ENCODE data around the gene SPP1. TPM values are rescaled to one million over a fixed set of nuclear protein-coding genes. Genes with fewer than 3 reads are reported as not detected.

Gene SPP1
- total RNA-seq, 2 donors from 2014 or later = 0.19 TPM; not detected in 1

DNA sequence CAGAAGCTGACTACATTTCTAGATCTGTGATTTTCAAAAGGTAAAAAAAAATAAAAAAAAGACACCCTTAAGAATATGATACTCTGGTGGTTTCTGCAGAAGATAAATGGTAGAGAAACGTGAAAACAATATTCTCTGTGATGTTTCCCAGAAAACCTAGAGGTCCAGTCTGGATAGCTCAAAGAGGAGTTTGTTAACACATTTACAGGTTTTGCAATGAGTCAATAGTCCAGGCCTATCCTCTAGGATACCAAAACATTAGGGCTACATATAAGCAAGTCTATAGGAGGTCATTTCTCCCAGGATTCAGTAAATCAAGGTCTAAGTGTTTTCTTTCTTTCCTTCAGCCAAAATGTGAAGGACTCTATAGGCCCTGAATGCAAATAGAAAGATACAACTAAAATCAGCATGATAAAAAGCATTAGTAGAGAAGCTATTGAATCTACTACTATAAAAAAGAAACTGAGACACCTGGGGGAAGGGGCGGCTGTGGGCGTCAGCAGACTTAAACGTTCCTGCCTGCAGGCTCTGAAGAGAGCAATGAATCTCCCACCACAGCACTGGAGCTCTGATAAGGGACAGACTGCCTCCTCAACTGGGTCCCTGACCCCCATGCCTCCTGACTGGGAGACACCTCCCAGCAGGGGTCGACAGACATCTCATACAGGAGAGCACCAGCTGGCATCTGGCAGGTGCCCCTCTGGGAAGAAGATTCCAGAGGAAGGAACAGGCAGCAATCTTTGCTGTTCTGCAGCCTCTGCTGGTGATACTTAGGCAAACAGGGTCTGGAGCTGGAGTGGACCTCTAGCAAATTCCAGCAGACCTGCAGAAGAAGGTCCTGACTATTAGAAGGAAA is 33.7 kb upstream of the SPP1 start:
- no peak for DNase-seq
- no peaks in the 10 kb centered on the region for H3K36me3 Mint-ChIP-seq (ENCODE audit: insufficient read depth in 2 of 2)

DNA sequence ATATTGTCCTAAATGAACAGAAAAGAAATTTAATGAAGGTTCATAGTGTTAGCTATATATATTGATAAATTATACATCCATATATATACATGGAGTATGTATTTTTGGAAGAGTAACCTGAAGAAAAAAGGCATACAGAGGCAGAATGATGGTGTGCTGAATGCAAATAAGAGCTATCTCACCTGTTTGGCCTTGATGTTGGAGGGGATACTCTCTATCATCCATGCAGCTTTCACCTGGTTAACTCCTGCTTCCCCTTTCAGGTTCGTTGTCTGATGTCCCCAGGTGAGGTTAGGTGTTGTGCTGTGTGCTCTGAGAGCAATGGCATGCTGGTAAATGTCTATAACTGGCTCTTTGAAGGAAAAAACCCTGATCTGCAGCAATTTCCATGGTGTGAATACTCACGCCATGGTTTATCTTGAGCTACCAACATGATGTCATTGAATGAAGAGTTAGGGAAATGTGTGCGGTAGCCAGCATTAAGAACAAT is 31.8 kb upstream of the SPP1 start:
- Mint-ChIP-seq H3K4me1 (ENCODE audit: low read depth) (no peaks in the 10 kb centered on the region), H3K9me3 (no peaks in the 10 kb centered on the region), H3K4me3 (no peak overlapping the region), H3K36me3 (ENCODE audit: insufficient read depth in 2 of 2) (no peaks in the 10 kb centered on the region), H3K27me3 (ENCODE audit: low read depth) (no peaks in the 10 kb centered on the region), H3K27ac (no peak overlapping the region)
- ATAC-seq (replicated peaks in 1 of 2) = no peak
- DNase-seq = no peak

More for the DNA sequence above, 33.7 kb upstream of the SPP1 start:
- Mint-ChIP-seq H3K27ac (no peak overlapping the region), H3K4me3 (no peak overlapping the region), H3K27me3 (ENCODE audit: low read depth) (peaks cover 8% of the 10 kb centered on the region), H3K9me3 (no peaks in the 10 kb centered on the region), H3K4me1 (ENCODE audit: low read depth) (no peaks in the 10 kb centered on the region)
- no peak for ATAC-seq (replicated peaks in 1 of 2)

DNA sequence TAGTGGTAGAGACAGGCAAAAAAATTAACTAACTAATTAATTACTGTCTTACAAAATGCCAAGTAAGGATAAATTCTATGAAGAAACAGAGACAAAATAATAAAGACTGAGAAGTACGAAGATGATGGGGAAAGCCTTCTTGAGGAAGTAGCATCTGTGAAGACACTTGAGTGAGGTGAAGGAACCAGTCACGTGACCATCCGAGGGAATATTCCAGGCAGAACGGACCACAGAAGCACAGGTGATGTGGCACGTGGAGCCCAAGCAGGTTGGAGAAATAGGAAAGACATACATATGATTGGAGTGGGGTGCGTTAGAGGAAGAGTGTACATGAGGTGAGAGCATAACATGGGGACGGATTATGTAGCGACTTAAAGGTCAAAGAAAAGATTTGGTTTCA is 30.5 kb upstream of the SPP1 start:
- DNase-seq = no peak
- H3K36me3 Mint-ChIP-seq (ENCODE audit: insufficient read depth in 2 of 2) = no peaks in the 10 kb centered on the region
- no peak overlapping the region for H3K4me3 Mint-ChIP-seq

DNA sequence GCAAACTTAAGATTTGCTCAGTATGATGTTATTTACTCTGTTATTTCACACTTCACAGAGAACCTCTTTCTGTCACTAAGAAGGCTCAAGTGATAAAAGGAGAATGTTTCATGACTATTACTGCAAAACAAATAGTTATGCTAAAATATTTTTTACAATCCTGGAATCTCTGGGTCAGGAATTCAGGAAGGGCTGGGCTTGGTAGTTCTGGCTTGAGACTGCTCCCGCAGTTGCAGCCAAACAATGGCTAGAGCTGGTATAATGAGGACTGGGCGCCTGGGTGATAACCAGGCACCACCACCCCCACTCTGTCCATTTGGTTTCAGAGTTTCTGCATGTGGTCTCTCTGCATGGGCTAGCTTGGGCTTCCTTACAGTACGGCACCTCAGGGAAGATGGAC is 28.7 kb upstream of the SPP1 start:
- no peaks in the 10 kb centered on the region for H3K9me3 Mint-ChIP-seq
- no peaks in the 10 kb centered on the region for H3K4me1 Mint-ChIP-seq (ENCODE audit: low read depth)
- H3K4me3 Mint-ChIP-seq = no peak overlapping the region
- ATAC-seq (replicated peaks in 1 of 2) = no peak
- H3K36me3 Mint-ChIP-seq (ENCODE audit: insufficient read depth in 2 of 2) = no peaks in the 10 kb centered on the region
- DNase-seq = no peak
- peaks cover 9% of the 10 kb centered on the region for H3K27me3 Mint-ChIP-seq (ENCODE audit: low read depth)
- no peak overlapping the region for H3K27ac Mint-ChIP-seq

More for the DNA sequence above, 30.5 kb upstream of the SPP1 start:
- Mint-ChIP-seq H3K27me3 (ENCODE audit: low read depth) (peaks cover 3% of the 10 kb centered on the region), H3K27ac (no peak overlapping the region), H3K9me3 (no peaks in the 10 kb centered on the region), H3K4me1 (ENCODE audit: low read depth) (no peaks in the 10 kb centered on the region)
- ATAC-seq (replicated peaks in 1 of 2) = no peak

DNA sequence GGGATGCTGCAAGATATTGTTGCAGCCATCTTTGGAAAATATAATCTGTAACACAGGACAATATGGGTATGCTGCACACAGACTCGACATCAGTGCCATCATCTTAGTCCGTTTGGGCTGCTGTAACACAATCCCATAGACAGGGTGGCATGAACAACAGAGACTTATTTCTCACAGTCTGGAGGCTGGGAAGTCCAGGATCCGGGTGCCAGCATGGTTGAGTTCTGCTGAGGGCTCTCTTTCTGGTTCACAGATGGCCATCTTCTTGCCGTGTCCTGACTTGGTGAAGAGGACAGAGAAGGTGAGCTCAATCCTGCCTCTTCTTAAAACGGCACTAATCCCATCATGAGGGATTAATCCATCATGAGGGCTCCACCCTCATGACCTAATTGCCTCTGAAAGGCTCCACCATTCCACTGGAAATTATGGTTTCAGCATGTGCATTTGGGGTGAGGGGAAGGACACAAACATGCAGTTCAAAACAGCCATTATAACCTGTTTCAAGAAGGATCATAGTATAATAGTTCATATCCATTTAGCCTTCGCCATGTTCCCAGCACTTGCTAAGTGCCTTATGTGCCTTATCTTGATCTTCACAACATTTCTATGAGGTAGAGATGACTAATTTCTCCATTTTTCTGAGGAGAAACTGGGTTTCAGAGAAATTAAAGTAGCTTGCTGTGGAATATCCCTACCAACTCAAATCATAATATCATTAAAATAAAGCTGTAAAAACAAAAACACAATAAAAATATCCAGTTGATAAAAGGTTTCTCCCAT is 27.9 kb upstream of the SPP1 start:
- H3K4me3 Mint-ChIP-seq = no peak overlapping the region
- H3K27ac Mint-ChIP-seq = no peak overlapping the region
- H3K4me1 Mint-ChIP-seq (ENCODE audit: low read depth) = no peaks in the 10 kb centered on the region
- no peaks in the 10 kb centered on the region for H3K36me3 Mint-ChIP-seq (ENCODE audit: insufficient read depth in 2 of 2)
- no peak for DNase-seq
- ATAC-seq (replicated peaks in 1 of 2) = no peak
- no peaks in the 10 kb centered on the region for H3K9me3 Mint-ChIP-seq
- H3K27me3 Mint-ChIP-seq (ENCODE audit: low read depth) = peaks cover 9% of the 10 kb centered on the region

DNA sequence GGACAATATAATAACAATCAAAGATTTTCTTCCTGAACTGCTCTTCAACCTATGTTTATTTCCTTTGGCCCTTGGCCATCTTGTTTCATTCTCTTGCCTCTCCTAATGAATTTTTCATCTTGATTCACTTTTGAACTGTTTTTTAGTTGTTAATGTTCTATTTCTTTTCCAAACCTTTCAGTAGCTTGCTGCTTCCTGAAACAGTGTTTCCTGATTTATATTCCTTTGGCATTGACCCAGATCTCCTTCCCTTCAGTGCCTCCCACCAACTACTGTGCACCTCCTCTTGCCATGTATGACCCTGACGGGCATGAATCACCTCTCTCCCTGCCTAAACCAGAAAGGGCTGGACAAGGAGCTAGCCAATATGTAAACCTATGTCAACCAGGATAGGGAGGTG is 25.6 kb upstream of the SPP1 start:
- Mint-ChIP-seq H3K9me3 (no peaks in the 10 kb centered on the region), H3K27me3 (ENCODE audit: low read depth) (peaks cover 17% of the 10 kb centered on the region), H3K4me3 (no peak overlapping the region), H3K4me1 (ENCODE audit: low read depth) (no peaks in the 10 kb centered on the region), H3K36me3 (ENCODE audit: insufficient read depth in 2 of 2) (no peaks in the 10 kb centered on the region), H3K27ac (no peak overlapping the region)
- DNase-seq = no peak
- no peak for ATAC-seq (replicated peaks in 1 of 2)

DNA sequence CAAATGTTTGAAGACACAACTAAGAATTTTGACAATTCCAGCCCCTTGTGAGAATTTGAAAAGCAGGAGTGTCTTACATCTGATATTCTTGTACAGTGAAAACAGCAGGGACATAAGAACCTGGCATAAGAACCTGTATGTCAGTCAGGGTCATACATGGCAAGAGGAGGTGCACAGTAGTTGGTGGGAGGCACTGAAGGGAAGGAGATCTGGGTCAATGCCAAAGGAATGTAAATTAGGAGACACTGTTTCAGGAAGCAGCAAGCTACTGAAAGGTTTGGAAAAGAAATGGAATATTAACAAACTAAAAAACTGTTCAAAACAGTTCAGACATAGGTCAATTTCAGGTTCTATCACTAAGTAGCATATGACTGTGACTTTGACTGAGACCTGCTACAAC is 25.0 kb upstream of the SPP1 start:
- DNase-seq (no peak), ATAC-seq (replicated peaks in 1 of 2) (no peak)
- H3K27ac Mint-ChIP-seq = no peak overlapping the region
- no peak overlapping the region for H3K4me3 Mint-ChIP-seq
- H3K9me3 Mint-ChIP-seq = no peaks in the 10 kb centered on the region
- H3K36me3 Mint-ChIP-seq (ENCODE audit: insufficient read depth in 2 of 2) = no peaks in the 10 kb centered on the region
- H3K27me3 Mint-ChIP-seq (ENCODE audit: low read depth) = peaks cover 17% of the 10 kb centered on the region
- no peaks in the 10 kb centered on the region for H3K4me1 Mint-ChIP-seq (ENCODE audit: low read depth)

DNA sequence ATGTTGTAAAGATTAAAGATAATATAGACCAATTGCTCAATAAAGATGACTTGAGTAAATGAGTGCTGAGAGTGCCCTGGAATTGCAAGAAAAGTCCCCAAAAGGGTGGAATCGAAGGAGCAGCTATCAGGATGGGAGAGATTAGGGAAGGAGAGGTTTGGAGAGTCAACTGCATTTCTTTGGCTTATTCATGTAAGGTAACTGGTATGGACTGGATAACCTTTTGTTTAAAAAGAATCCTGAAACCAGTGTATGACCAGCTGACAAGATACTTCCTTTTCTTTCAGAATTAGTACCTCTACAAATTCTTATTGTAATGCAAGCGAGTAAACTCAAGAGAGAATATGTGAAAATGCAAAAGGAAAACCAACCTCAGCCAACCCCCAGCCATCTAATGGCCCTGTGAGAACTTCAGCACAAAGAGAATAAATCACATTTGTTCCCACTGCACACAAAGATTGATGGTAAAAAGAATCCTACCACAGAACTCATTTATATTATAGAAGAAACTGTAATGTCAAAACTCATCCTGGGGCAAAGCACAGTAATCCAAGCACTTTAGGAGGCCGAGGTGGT is 24.5 kb upstream of the SPP1 start:
- no peak for ATAC-seq (replicated peaks in 1 of 2)
- no peaks in the 10 kb centered on the region for H3K36me3 Mint-ChIP-seq (ENCODE audit: insufficient read depth in 2 of 2)
- H3K4me3 Mint-ChIP-seq = no peak overlapping the region
- H3K4me1 Mint-ChIP-seq (ENCODE audit: low read depth) = no peaks in the 10 kb centered on the region
- peaks cover 17% of the 10 kb centered on the region for H3K27me3 Mint-ChIP-seq (ENCODE audit: low read depth)
- H3K27ac Mint-ChIP-seq = no peak overlapping the region
- DNase-seq = no peak
- H3K9me3 Mint-ChIP-seq = no peaks in the 10 kb centered on the region

DNA sequence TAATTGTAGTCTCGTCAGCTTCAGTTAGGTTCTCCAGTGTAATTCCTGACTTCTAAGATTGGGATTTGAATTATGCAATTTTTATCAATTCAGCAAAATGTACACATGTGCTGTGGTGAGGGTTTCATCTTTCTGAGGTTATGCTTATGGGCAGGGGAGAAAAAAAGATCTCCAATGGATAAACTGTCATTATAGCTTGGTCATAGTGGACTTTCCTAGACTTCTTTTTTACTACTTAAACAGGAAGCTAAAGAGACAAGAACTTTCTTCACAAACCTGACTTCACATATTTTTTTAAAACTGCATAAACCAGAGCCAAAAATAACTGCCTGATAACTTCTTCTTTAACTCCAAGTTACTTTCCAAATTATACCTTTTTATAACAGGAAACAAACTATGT is 21.7 kb upstream of the SPP1 start:
- no peaks in the 10 kb centered on the region for H3K9me3 Mint-ChIP-seq
- no peaks in the 10 kb centered on the region for H3K4me1 Mint-ChIP-seq (ENCODE audit: low read depth)
- ATAC-seq (replicated peaks in 1 of 2) (no peak), DNase-seq (no peak)
- peaks cover 17% of the 10 kb centered on the region for H3K27me3 Mint-ChIP-seq (ENCODE audit: low read depth)
- H3K4me3 Mint-ChIP-seq = no peak overlapping the region
- H3K36me3 Mint-ChIP-seq (ENCODE audit: insufficient read depth in 2 of 2) = no peaks in the 10 kb centered on the region
- H3K27ac Mint-ChIP-seq = no peak overlapping the region

DNA sequence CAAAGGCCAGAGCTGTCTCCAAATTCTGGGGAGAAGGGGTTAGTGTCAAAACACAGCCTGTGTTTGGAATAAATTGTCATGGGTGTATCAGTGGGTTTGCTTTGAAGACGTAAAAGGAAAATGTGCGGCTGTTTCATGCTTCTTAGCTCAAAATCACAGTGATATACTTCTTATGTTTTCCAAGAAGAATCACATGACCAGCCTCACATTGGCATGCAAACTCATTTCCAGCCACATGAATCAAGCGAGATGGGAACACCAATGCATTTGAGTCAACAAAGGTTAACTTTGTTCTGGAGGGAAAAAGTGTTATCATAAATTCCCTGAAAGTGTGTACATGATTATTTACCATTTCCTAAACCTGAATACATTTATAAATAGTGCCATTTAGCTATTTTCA is 19.0 kb upstream of the SPP1 start:
- DNase-seq (no peak), ATAC-seq (replicated peaks in 1 of 2) (no peak)
- no peak overlapping the region for H3K27ac Mint-ChIP-seq
- peaks cover 9% of the 10 kb centered on the region for H3K27me3 Mint-ChIP-seq (ENCODE audit: low read depth)
- no peak overlapping the region for H3K4me3 Mint-ChIP-seq
- no peaks in the 10 kb centered on the region for H3K36me3 Mint-ChIP-seq (ENCODE audit: insufficient read depth in 2 of 2)
- H3K9me3 Mint-ChIP-seq = no peaks in the 10 kb centered on the region
- no peaks in the 10 kb centered on the region for H3K4me1 Mint-ChIP-seq (ENCODE audit: low read depth)

DNA sequence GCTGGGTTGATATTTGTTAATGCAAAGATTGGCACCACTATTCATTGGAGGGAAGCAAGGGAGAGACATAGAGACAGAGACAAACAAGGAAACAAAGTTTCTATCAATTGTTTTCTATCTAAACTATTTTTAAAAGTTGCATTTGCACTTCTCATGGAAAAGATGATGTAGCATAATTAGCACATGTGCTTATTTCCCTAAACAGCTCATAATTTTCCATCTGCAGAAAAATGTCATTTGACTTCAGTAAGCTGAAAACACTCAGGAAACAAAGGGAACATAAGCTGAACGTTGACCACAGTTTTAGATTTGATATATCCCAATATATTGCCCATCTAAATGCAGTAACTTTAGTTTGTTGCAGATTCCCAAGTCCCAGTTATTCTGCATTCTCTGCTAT is 18.5 kb upstream of the SPP1 start:
- Mint-ChIP-seq H3K4me3 (no peak overlapping the region), H3K27me3 (ENCODE audit: low read depth) (peaks cover 9% of the 10 kb centered on the region), H3K27ac (no peak overlapping the region), H3K4me1 (ENCODE audit: low read depth) (no peaks in the 10 kb centered on the region), H3K9me3 (no peaks in the 10 kb centered on the region), H3K36me3 (ENCODE audit: insufficient read depth in 2 of 2) (no peaks in the 10 kb centered on the region)
- ATAC-seq (replicated peaks in 1 of 2) (no peak), DNase-seq (no peak)

DNA sequence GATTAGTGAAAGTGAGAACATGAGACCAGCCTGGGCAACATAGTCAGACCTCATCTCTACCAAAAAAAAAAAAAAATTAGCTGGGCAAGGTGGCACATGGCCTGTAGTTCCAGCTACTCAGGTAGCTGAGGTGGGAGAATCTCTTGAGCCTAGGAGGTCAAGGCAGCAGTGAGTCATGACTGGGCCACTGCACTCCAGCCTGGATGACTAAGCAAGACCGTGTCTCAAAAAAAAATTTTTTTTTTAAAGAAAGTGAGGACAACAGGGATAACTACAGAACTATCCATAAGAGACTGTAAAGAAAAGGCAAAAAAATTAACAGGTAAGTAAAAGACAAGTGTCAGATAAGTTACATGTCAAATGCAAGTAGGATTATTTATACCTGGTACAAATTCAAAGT is 13.5 kb upstream of the SPP1 start:
- Mint-ChIP-seq H3K9me3 (no peaks in the 10 kb centered on the region), H3K27me3 (ENCODE audit: low read depth) (no peaks in the 10 kb centered on the region), H3K27ac (no peak overlapping the region), H3K4me1 (ENCODE audit: low read depth) (no peaks in the 10 kb centered on the region), H3K4me3 (no peak overlapping the region), H3K36me3 (ENCODE audit: insufficient read depth in 2 of 2) (no peaks in the 10 kb centered on the region)
- ATAC-seq (replicated peaks in 1 of 2) (no peak), DNase-seq (no peak)

DNA sequence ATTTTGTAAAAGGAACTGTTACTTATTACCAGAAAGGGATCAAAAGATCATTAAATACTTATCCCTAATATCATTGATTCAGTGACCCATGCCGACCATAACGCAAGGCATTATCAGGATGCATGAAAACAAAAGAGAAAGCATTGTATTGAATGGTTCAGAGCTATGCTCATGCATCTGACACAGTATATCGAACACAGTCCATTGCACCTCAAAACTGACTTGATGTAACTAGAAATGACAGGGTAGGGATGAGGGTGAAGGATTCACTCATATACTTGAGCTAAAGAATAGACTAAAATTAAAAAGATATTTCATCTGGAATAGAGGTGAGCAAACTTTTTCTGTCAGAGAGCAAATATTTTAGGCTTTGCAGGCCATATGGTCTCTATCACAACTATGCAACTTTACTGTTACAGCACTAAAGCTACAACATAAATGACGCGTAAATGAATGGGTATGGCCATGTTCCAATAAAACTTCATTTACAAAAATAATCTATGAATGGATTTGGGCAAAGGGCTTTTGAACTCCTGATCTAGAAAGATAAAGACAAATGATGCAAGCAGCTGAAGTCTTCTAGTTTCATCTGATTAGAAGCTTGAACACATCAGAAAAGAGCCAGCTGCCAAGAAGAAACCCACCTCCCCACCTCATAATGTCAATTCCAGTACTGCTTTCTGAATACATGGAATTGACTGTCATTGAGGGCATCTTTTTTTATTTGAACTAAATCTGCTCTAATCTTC is 12.9 kb upstream of the SPP1 start:
- no peaks in the 10 kb centered on the region for H3K9me3 Mint-ChIP-seq
- H3K4me1 Mint-ChIP-seq (ENCODE audit: low read depth) = no peaks in the 10 kb centered on the region
- H3K27me3 Mint-ChIP-seq (ENCODE audit: low read depth) = no peaks in the 10 kb centered on the region
- no peak for DNase-seq
- no peak for ATAC-seq (replicated peaks in 1 of 2)
- H3K4me3 Mint-ChIP-seq = no peak overlapping the region
- no peaks in the 10 kb centered on the region for H3K36me3 Mint-ChIP-seq (ENCODE audit: insufficient read depth in 2 of 2)
- H3K27ac Mint-ChIP-seq = no peak overlapping the region

Measured in activated T-cell treated with anti-CD3 and anti-CD28 coated beads, Interleukin-2, amount 50 U/mL, for 72 hours (primary cell).